ENCODE measurements around the gene STXBP1. TPM values are rescaled to one million over a fixed set of nuclear protein-coding genes. Genes with fewer than 3 reads are reported as not detected.

The STXBP1 gene
- total and polyA plus RNA-seq, 2 of the 8 experiments (the other 6 are each of a cell fraction or from before 2014, with no cell fraction given) = 11.5 to 60.9 TPM

- no peak overlapping the region for H2AFZ ChIP-seq (ENCODE audit: low read length)
- no peak for FAIRE-seq
- no peak overlapping the region for H2BK20ac ChIP-seq (ENCODE audit: low read length)
- H3K23ac ChIP-seq (ENCODE audit: insufficient read length) = no peak overlapping the region
- no peak overlapping the region for H3K9ac ChIP-seq (replicated peaks in 1 of 4; ENCODE audit: extremely low read depth in 1 of 4, low read depth in 3 of 4, low read length in 3 of 4)
- H3K27ac ChIP-seq (ENCODE audit: low read depth, low read length) = no peak overlapping the region
- no peaks in the 10 kb centered on the region for H3K79me2 ChIP-seq (ENCODE audit: control insufficient read depth in 1 of 2, insufficient read depth in 2 of 2, low read length in 2 of 2)
- 0 out of 2 replicates have a peak, but pooled peaks cover 1% of the 10 kb centered on the region for H3K23me2 ChIP-seq (ENCODE audit: low read depth, low read length)
- H4K8ac ChIP-seq (ENCODE audit: extremely low read depth, insufficient read depth, low read length) = no peak overlapping the region
- no peak overlapping the region for H2BK12ac ChIP-seq (ENCODE audit: low read depth, low read length)
- no peaks in the 10 kb centered on the region; a peak in 1 of 8 replicates for H3K36me3 ChIP-seq (ENCODE audit: control insufficient read depth in 2 of 4, insufficient read depth in 4 of 4, low read length in 3 of 4)
- no peaks in the 10 kb centered on the region for H3K79me1 ChIP-seq (ENCODE audit: low read depth, low read length)
- ChIA-PET CTCF (ENCODE audit: partially characterized antibody) (interaction anchor here (1.1 to 2.0 kb wide), 3 partner anchors 10 to 105 kb away, joined by 3 to 5 read pairs (median 3); no protein-coding TSS in a partner anchor), POLR2A (ENCODE audit: partially characterized antibody) (interaction anchor here (1.0 kb wide), 1 partner anchor 29 kb away, joined by 3 read pairs; no protein-coding TSS in a partner anchor)
- no peak overlapping the region for H3K56ac ChIP-seq (replicated peaks; ENCODE audit: insufficient read length, low read depth, low read length)
- H3K18ac ChIP-seq (ENCODE audit: extremely low read depth, low read length) = no peak overlapping the region
- no peaks in the 10 kb centered on the region for H3K4me1 ChIP-seq (replicated peaks in 1 of 4; ENCODE audit: control insufficient read depth in 3 of 4, insufficient read depth in 4 of 4, low read length in 3 of 4)
- no peak overlapping the region for H3K14ac ChIP-seq (ENCODE audit: insufficient read length)
- H3K4ac ChIP-seq (replicated peaks; ENCODE audit: insufficient read length, low read depth, low read length) = no peak overlapping the region
- no peak overlapping the region for H3K4me2 ChIP-seq (ENCODE audit: insufficient read depth in 1 of 2, low read depth in 2 of 2, low read length in 2 of 2)
- no peak overlapping the region for H2BK15ac ChIP-seq (ENCODE audit: low read length)
- H3K4me3 ChIP-seq (ENCODE audit: extremely low read depth in 1 of 4, insufficient read depth in 2 of 4, low read depth in 3 of 4, low read length in 4 of 4) = no peak overlapping the region
- no peak overlapping the region for H4K91ac ChIP-seq (replicated peaks; ENCODE audit: insufficient read length, low read length)
- no peak overlapping the region for H4K5ac ChIP-seq (ENCODE audit: insufficient read length, low read depth, low read length)
- no peaks in the 10 kb centered on the region for H3K27me3 ChIP-seq (replicated peaks in 1 of 4; ENCODE audit: control insufficient read depth in 3 of 4, extremely low read depth in 1 of 4, insufficient read depth in 3 of 4, low read length in 3 of 4)
- H2BK120ac ChIP-seq (replicated peaks; ENCODE audit: low read depth, low read length) = no peak overlapping the region
- no peaks in the 10 kb centered on the region for H4K20me1 ChIP-seq (replicated peaks in 1 of 2; ENCODE audit: control insufficient read depth in 1 of 2, insufficient read depth in 2 of 2, low read length in 2 of 2)
- no peak for DNase-seq (ENCODE audit: low read depth in 1 of 2, low spot score in 2 of 2)
- H3K9me3 ChIP-seq (ENCODE audit: insufficient read depth in 2 of 2, low read depth in 1 of 2, low read length in 1 of 2) = no peaks in the 10 kb centered on the region
- 90% methylated on average over 9 of the region's 9 CpGs; no CpG with 5 or more reads in 1 of the 2 experiments for WGBS, 2 experiments (ENCODE audit: extremely low coverage in 1 of 2, insufficient coverage in 1 of 2, insufficient read length in 1 of 2, insufficient replicate concordance in 2 of 2, low coverage in 1 of 2, low lambda C conversion rate in 2 of 2, missing lambda C conversion rate in 1 of 2)
- H2BK5ac ChIP-seq (ENCODE audit: low read depth, low read length) = no peak overlapping the region
- no peak overlapping the region for H2AK5ac ChIP-seq (ENCODE audit: low read depth, low read length)
- TF ChIP-seq RNF2 (IDR thresholded peaks at IDR 0.05; ENCODE audit: borderline replicate concordance, low read depth, low read length, missing control alignments, poor library complexity, severe bottlenecking) (no peak), HDAC2 (IDR thresholded peaks at IDR 0.05; ENCODE audit: borderline replicate concordance in 1 of 2, low read depth in 2 of 2, low read length in 2 of 2) (no peak), TAF1 (IDR thresholded peaks at IDR 0.05; ENCODE audit: low read depth, low read length) (no peak), NANOG (IDR thresholded peaks at IDR 0.05; ENCODE audit: insufficient read depth, low read depth, low read length, poor library complexity, severe bottlenecking) (no peak)
These were observed 83.0 kb downstream of the STXBP1 start for GRCh38 chr9:127694890-127695720.
